GM19463 (cell line): ENCODE results near the gene MOB3A.
A peak's percentile ranks its signal among the peaks of the same experiment; 100 is the strongest.
"Not testable (repeated sequence)": the region's sequence is repeated elsewhere in the genome, so short reads cannot be mapped to it uniquely, and the experiment has no call there.

Experiments
- ATAC-seq: cut with Tn5 transposase; IDR thresholded peaks from one replicate; pipeline ENCODE4 v1.9.1; 2021; ENCODE audit warnings: mild to moderate bottlenecking, moderate library complexity; ENCODE audit not compliant: unreplicated experiment

The MOB3A gene

GRCh38 chr19:2109046-2109864 is 13.1 kb upstream of the MOB3A start:
- no peak for ATAC-seq

DNA sequence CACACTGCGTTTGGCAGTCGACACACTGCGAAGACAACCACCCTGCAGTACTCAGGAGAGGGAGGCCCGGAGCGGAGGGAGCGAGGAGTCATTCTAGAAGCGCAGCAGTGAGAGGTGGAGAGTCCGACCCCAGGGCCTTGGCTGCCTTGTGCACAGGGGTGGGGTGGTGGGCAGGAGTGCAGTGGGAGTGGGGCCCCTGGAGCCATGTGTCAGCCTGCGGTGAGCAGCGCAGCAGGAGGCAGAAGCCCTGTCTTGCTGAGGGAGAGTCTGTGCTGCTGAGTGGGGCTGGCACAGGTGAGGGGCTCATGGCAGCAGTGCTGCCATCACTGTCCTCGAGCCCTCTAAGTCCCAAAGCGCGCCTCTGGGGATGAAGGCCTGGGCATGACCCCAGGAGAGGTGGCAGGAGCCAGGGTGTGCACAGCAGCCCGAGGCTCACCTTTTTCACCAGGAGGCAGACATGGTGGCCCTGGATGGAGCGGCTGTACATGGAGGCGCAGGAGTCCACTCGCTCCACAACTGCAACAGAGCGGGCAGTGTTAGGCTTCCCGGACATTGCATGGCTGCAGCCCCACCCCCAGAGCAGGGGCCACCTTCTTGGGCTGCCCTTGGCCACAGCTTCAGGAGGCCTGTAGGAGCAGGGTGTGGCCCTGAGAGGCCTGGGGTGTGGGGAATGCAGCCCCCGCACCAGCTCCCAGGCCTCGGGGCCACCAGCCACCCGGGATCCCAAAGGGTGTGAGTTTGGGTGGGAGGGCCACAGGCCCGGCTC is 12.3 kb upstream of the MOB3A start:
- no peak for ATAC-seq

DNA sequence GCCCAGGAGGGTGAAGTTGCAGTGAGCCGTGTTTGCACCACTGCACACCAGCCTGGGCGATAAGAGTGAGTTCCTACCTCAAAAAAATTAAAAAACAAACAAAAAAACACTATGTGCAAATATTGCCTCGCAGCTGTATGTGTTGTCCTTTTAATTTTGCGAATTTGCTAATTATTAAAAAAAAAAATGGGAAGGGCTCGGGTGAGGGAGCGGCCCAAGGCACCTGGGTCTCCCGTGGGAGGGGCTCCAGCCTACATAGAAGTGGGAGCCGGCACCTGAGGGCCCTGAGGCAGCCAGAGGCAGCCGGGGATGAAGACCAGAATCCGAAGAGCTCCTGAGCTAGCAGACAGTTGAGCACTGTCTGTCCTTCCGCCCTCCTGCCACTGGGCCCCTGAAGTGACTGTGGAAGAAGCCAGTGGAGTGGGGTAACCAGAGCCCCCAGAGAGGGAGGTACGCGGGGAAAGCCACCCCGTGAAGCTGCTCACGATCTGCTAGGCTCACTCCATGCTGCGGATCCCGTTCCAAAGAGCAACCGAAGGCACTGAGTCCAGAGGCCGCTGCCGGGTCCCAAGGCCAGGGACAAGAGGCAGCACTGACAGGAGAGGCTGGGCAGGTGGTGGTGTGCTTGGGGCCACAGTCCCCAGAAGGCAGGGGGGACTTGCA is 7.0 kb upstream of the MOB3A start:
- ATAC-seq = no peak

GRCh38 chr19:2101417-2102335 is 5.5 kb upstream of the MOB3A start:
- no peak for ATAC-seq

GRCh38 chr19:2100719-2101061 is 4.6 kb upstream of the MOB3A start:
- ATAC-seq = no peak

DNA sequence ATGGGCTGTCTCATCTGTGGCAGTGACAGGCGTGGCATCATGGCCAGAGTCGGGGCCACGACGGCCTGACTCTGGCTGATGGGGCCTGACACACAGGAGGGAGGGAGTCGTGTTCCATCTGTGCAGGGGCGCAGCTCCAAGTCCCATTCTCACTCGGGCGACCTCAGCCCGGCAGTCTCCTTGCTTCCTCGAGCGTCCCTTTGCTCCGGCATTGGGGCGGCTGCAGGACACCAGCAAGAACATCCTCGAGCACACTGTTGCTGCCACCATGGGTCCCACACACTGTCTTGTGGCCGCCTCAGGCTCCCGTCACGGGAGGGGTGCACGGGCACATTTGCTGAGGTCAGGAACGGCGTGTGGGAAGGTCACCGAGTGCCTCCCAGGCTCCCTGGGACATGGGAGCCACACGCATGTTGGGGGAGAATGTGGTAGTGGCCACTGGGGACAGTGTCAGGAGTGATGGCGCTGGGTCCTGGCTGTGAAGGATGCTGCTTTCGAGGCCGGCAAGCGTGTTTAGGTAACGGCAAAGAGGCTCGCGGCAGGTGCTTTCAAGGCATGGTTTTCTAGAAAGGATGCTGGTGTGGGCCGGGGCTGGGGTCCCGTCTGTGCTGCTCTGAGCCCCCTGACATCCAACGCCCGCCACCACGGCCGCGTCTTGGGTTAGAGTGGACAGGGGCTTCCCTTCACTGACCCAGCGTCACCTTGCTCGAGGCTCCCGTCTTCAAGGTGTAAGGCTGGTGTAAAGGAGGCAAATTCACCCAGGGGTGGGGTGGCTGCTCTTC is 4.0 kb upstream of the MOB3A start:
- no peak for ATAC-seq

DNA sequence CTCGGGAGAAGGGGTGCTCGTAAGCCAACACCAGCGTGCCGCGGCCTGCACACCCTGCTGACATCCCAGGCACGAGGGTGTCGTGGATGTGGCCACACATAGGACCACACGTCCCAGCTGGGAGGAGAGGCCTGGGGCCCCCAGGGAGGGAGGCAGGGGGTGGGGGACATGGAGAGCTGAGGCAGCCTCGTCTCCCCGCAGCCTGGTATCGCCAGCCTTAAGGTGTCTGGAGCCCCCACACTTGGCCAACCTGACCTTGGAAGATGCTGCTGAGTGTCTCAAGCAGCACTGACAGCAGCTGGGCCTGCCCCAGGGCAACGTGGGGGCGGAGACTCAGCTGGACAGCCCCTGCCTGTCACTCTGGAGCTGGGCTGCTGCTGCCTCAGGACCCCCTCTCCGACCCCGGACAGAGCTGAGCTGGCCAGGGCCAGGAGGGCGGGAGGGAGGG is 3.0 kb upstream of the MOB3A start:
- ATAC-seq = no peak

- no peak for ATAC-seq
Measured at GRCh38 chr19:2097886-2098327, 1.8 kb upstream of the MOB3A start.

- ATAC-seq = no peak
Measured at GRCh38 chr19:2097203-2097885, 1.2 kb upstream of the MOB3A start.

GRCh38 chr19:2096480-2097202 is 515 bp upstream of the MOB3A start, which contains the start of gene IZUMO4:
Gene IZUMO4, plus strand, starts transcription at chr19:2096915. Its CDS starts 31 bp downstream, at chr19:2096946.
- ATAC-seq = peak; percentile 65

DNA sequence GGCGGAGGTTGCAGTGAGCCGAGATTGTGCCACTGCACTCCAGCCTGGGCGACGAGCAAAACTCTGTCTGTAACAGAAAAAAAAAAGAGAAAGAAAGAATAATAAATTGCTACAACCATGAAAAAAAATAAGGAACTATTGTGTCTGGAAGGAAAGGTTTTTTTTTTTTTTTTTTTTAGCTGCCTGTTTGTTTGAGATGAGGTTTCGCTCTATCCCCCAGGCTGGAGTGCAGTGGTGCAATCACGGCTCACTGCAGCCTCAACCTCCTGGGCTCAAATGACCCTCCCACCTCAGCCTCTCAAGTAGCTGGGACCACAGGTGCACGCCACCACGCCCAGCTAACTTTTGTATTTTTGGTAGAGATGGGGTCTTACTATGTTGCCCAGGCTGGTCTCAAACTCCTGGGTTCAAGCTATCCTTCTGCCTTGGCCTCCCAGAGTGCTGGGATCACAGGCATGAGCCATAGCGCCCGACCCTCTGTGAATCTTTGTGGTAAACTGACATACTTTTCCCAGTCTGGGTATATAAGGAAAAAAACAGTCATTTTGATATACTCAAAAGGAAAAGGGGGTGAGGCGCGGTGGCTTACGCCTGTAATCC is 4.1 kb downstream of the MOB3A start:
- ATAC-seq = not testable (repeated sequence)

GRCh38 chr19:2089727-2090053 is 6.4 kb downstream of the MOB3A start:
- ATAC-seq = no peak

GRCh38 chr19:2089001-2089711 is 7.0 kb downstream of the MOB3A start:
- no peak for ATAC-seq

DNA sequence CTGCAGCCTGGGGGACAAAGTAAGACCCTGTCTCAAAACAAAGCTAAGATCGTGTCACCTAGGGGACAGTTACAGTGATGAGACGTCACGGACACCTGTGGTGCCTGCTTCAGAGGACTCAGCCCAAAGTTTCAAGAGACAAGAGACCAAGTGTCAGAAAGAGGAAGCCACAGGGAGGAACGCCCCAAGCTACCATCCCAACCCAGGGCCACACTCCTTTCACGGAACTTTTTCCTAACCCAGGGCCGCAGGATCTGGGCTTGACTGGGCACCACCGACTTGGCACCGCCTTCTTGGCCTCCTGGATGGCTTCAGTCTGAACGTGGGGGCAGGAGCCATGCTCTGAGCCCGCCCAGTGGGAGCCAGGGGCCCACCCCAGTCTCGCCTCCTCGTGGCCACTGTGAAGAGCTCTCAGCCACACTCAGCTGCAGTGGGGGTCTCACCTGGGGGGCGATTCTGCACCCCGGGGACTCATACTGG is 8.5 kb downstream of the MOB3A start:
- no peak for ATAC-seq

- not testable (repeated sequence) for ATAC-seq
Measured at GRCh38 chr19:2086695-2087620, 9.2 kb downstream of the MOB3A start.

- ATAC-seq = no peak
Measured at GRCh38 chr19:2084993-2085720, 11.0 kb downstream of the MOB3A start.
